K562 (cell line): Measurements from ENCODE around the gene CAVIN1. TPM values are rescaled to one million over a fixed set of nuclear protein-coding genes. Genes with fewer than 3 reads are reported as not detected.

Experiments used
- ATAC-seq: fragments of 200-7000 bp; cut with Tn5 transposase; 3 replicates; pipeline ENCODE4 v1.9.1; 2020; ENCODE audit warnings: moderate library complexity
- BruUV-seq: library from RNA; stranded (reverse); fragments of 400-500 nt; replicated peaks from 2 replicates; lab custom pipeline; 2021; lab: Mats Ljungman, UMichigan
- CTCF ChIA-PET: fragments of 300-600 bp; formaldehyde crosslinking; extraction: SDS; loops from one replicate; lab custom pipeline; 2021; ENCODE audit warnings: low intra/inter-chr PET ratio; lab: Yijun Ruan, JAX
- POLR2A ChIA-PET: fragments of 300-600, 350-650 bp; sonication (Branson Sonifier 250); formaldehyde crosslinking; extraction: SDS; loops from one replicate; lab custom pipeline; 2021; ENCODE audit warnings: antibody characterized with exemption, inconsistent platforms; lab: Yijun Ruan, JAX
- DNase-seq, 4 experiments: peaks; one replicate each; pipeline versions ENCODE4 v3.0.0 to v3.0.0-alpha.2; 2011 to 2018; ENCODE audit warnings: low spot score in 3 of 4, mixed read lengths in 3 of 4; ENCODE audit errors: extremely low read depth in 1 of 4
- FAIRE-seq: peaks from 2 replicates; lab custom pipeline; 2011; peaks lifted over from hg19 to GRCh38; lab: Jason Lieb, UNC
- H2AFZ ChIP-seq: 2 replicates; pipeline ENCODE4 v1.6.0; 2011; ENCODE audit warnings: low read depth, low read length, control low read depth, inconsistent platforms
- H3K27ac ChIP-seq: fragments of 200-600 bp; 3 replicates; pipeline ENCODE4 v1.8.0; 2011; ENCODE audit warnings: low read depth, mild to moderate bottlenecking, control low read depth, inconsistent platforms, low read length, moderate library complexity, mixed read lengths; ENCODE audit errors: extremely low read depth
- H3K27me3 ChIP-seq, 2 experiments: fragments of 300-600 bp in 1 of 2; 2 replicates in 1 of 2; 3 replicates in 1 of 2; pipeline versions ENCODE4 v1.6.0 to v1.8.0; 2011; ENCODE audit warnings: inconsistent platforms in 2 of 2, low read length in 2 of 2, mild to moderate bottlenecking in 1 of 2, mixed read lengths in 1 of 2, moderate library complexity in 1 of 2; ENCODE audit not compliant: control insufficient read depth in 2 of 2, insufficient read depth in 2 of 2
- H3K36me3 ChIP-seq: fragments of 300-600 bp; 3 replicates; pipeline ENCODE4 v1.8.0; 2011; ENCODE audit warnings: mild to moderate bottlenecking, low read length, inconsistent platforms; ENCODE audit not compliant: control insufficient read depth, insufficient read depth
- H3K4me1 ChIP-seq, 2 experiments: fragments of 200-600 bp in 1 of 2; replicated peaks in 1 of 2; 2 replicates in 1 of 2; 3 replicates in 1 of 2; pipeline versions ENCODE4 v1.5.1 to v1.8.0; 2011; ENCODE audit warnings: inconsistent platforms in 2 of 2, low read length in 2 of 2, mild to moderate bottlenecking in 1 of 2, mixed read lengths in 1 of 2, moderate library complexity in 1 of 2; ENCODE audit not compliant: control insufficient read depth in 2 of 2, insufficient read depth in 2 of 2
- H3K4me2 ChIP-seq: 2 replicates; pipeline ENCODE4 v1.6.1; 2011; ENCODE audit warnings: low read length, control low read depth, inconsistent platforms, mixed read lengths; ENCODE audit not compliant: insufficient read depth
- H3K4me3 ChIP-seq: fragments of 200-600 bp; sonication (generic), shearing (Covaris generic); 2 replicates; pipeline ENCODE4 v1.5.1; 2016; ENCODE audit warnings: control low read depth, inconsistent platforms
- H3K79me2 ChIP-seq: fragments of 200-600 bp; 3 replicates; pipeline ENCODE4 v1.8.0; 2011; ENCODE audit warnings: low read length, inconsistent platforms; ENCODE audit not compliant: control insufficient read depth, insufficient read depth
- H3K9ac ChIP-seq, 2 experiments: 2 replicates each; pipeline versions ENCODE4 v1.6.0 to v1.6.1; 2011; ENCODE audit warnings: low read depth in 2 of 2, low read length in 2 of 2, control low read depth in 1 of 2, inconsistent platforms in 1 of 2, mild to moderate bottlenecking in 1 of 2, mixed read lengths in 1 of 2; ENCODE audit not compliant: insufficient read depth in 1 of 2
- H3K9me1 ChIP-seq: one replicate; pipeline ENCODE4 v1.6.0; 2011; ENCODE audit warnings: inconsistent platforms, mild to moderate bottlenecking, low read length, moderate library complexity; ENCODE audit not compliant: control insufficient read depth, insufficient read depth
- H3K9me3 ChIP-seq: replicated peaks from 2 replicates; pipeline ENCODE4 v1.5.1; 2011; ENCODE audit warnings: low read depth, low read length, inconsistent platforms; ENCODE audit not compliant: control insufficient read depth, insufficient read depth
- H4K20me1 ChIP-seq: replicated peaks from 2 replicates; pipeline ENCODE4 v1.6.1; 2011; ENCODE audit warnings: low read length, inconsistent platforms, mixed read lengths; ENCODE audit not compliant: control insufficient read depth, insufficient read depth
- HNRNPL ChIP-seq: fragments of 200-400 bp; formaldehyde crosslinking; IDR thresholded peaks from 2 replicates; pipeline ENCODE4 v1.6.1; 2017; ENCODE audit warnings: low read depth, mild to moderate bottlenecking, low read length
- KDM4B ChIP-seq, 2 experiments: fragments of 450-650 bp in 1 of 2; sonication (generic) in 1 of 2; IDR thresholded peaks; 2 replicates each; pipeline ENCODE4 v1.6.1; 2016 to 2017; ENCODE audit warnings: borderline replicate concordance in 2 of 2, antibody characterized with exemption in 1 of 2, low read depth in 1 of 2, mild to moderate bottlenecking in 1 of 2
- PHF8 ChIP-seq: fragments of 200-600 bp; sonication (generic); IDR thresholded peaks from 2 replicates; pipeline ENCODE4 v1.6.1; 2012; ENCODE audit warnings: mixed run types, mild to moderate bottlenecking, inconsistent platforms, low read length, moderate library complexity, borderline replicate concordance
- PRMT5 ChIP-seq: sonication (generic); formaldehyde crosslinking; IDR thresholded peaks from 2 replicates; pipeline ENCODE4 v1.5.0; 2020; ENCODE audit warnings: missing genetic modification reagents
- SREBF1 ChIP-seq: fragments of 150-350 bp; IDR thresholded peaks from 2 replicates; pipeline ENCODE4 v1.6.1; 2014; ENCODE audit warnings: antibody characterized with exemption, low read depth, low read length, borderline replicate concordance
- TFAM ChIP-seq: fragments of 250-450 bp; sonication (Bioruptor Pico); conservative IDR thresholded peaks from 2 replicates; pipeline ENCODE4 v1.5.0; 2021; ENCODE audit warnings: mild to moderate bottlenecking, moderate library complexity
- WHSC1 ChIP-seq: IDR thresholded peaks from one replicate; pipeline ENCODE4 v1.6.1; 2012; ENCODE audit warnings: low read length, control low read depth, inconsistent platforms
- ZFX ChIP-seq: sonication (generic); formaldehyde crosslinking; IDR thresholded peaks from 2 replicates; pipeline ENCODE4 v1.8.0; 2022; ENCODE audit warnings: mild to moderate bottlenecking, missing genetic modification reagents, moderate library complexity
- ZNF274 ChIP-seq: IDR thresholded peaks from 2 replicates; pipeline ENCODE4 v1.6.1; 2011; ENCODE audit warnings: low read depth, mild to moderate bottlenecking, low read length, moderate library complexity, borderline replicate concordance
- WGBS: fragments of 100-300 bp; shearing (Covaris generic); methylation state at CpG from one replicate; pipeline ENCODE4 v1.1.6; 2016; ENCODE audit warnings: low coverage, mixed read lengths; ENCODE audit not compliant: insufficient coverage; ENCODE audit errors: missing lambda C conversion rate; 5-methylcytosine and 5-hydroxymethylcytosine counted together
- in situ Hi-C: fragments of 300-500 bp; cut with MboI; formaldehyde crosslinking; loops from 4 replicates; pipeline ENCODE4 v1.15.0; 2018; ENCODE audit warnings: inconsistent platforms, mixed read lengths
- intact Hi-C: fragments of 100-400 bp; cut with micrococcal nuclease; formaldehyde crosslinking; loops from 2 replicates; pipeline ENCODE4 v1.14.2; 2022
- polyA plus RNA-seq, 8 experiments: library from polyadenylated mRNA; depleted of rRNA in 4 of 8; stranded (reverse) in 5 of 8; unstranded in 3 of 8; fragments of >200 nt; fragmentation: Nextera tagmentation in 2 of 8; fragmentation: Illumina TruSeq in 1 of 8; extraction: Ambion mirVana in 2 of 8; extraction: Trizol in 1 of 8; gene quantifications; 2 replicates each; pipeline versions ENCODE4 v1.2.1 to v1.2.3, GENCODE V29; 2011 to 2014; ENCODE audit warnings: inconsistent platforms in 1 of 8, missing spikeins in 1 of 8
- total RNA-seq, 7 experiments: library from RNA; depleted of rRNA in 6 of 7; stranded (reverse); fragments of >200 nt in 6 of 7; fragmentation: Illumina TruSeq in 2 of 7; extraction: Trizol in 2 of 7; gene quantifications; 2 replicates each; pipeline versions ENCODE4 v1.2.1 to v1.2.3, GENCODE V29; 2011 to 2021; ENCODE audit warnings: low replicate concordance in 1 of 7
- TF ChIP-seq, protein P1 (sequence below): fragments of 450-650 bp; IDR thresholded peaks from 2 replicates; pipeline ENCODE4 v1.7.0; 2016; ENCODE audit warnings: borderline replicate concordance
- TF ChIP-seq, protein P2 (sequence below), 3 experiments: IDR thresholded peaks in 2 of 3; conservative IDR thresholded peaks in 1 of 3; 2 replicates each; pipeline ENCODE4 v1.5.1; 2011 to 2012; ENCODE audit warnings: low read length in 3 of 3, mild to moderate bottlenecking in 3 of 3, control low read depth in 2 of 3, improper control_type of control experiment in 1 of 3, inconsistent platforms in 1 of 3, low read depth in 1 of 3, mixed read lengths in 1 of 3, moderate library complexity in 1 of 3; ENCODE audit not compliant: insufficient read depth in 2 of 3

CAVIN1 gene
- total and polyA plus RNA-seq, 9 of the 15 experiments (the other 6 are each of a cell fraction or from before 2014, with no cell fraction given): 6.8 to 162 (median 74.5) TPM

DNA sequence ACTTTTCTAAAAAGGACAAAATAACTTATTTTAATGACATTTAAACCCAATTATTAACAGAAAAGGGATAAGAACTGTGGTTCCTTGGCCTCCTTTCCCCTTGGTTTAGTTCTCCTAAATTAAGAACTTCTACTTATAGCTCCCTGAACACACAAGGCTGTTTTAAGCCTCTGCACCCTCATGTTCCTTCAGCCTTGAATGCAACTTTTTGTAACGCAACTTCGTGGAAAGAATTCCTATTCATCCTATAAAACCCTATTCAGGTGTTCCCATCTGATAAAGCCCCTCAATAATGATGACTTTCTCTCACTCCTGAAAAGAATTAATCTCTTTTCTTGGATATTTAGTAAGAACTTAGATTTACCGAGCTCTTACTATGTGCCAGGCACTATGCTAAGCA lies 41.2 kb downstream of the CAVIN1 start (continued):
- TF ChIP-seq PRMT5 (CRISPR knock-in tag) (no peak), ZFX (CRISPR knock-in tag) (no peak), KDM4B (IDR thresholded peaks at IDR 0.05; ENCODE audit: borderline replicate concordance in 2 of 2, low read depth in 1 of 2) (no peak), HNRNPL (no peak)
- TF ChIP-seq, protein P1, sequence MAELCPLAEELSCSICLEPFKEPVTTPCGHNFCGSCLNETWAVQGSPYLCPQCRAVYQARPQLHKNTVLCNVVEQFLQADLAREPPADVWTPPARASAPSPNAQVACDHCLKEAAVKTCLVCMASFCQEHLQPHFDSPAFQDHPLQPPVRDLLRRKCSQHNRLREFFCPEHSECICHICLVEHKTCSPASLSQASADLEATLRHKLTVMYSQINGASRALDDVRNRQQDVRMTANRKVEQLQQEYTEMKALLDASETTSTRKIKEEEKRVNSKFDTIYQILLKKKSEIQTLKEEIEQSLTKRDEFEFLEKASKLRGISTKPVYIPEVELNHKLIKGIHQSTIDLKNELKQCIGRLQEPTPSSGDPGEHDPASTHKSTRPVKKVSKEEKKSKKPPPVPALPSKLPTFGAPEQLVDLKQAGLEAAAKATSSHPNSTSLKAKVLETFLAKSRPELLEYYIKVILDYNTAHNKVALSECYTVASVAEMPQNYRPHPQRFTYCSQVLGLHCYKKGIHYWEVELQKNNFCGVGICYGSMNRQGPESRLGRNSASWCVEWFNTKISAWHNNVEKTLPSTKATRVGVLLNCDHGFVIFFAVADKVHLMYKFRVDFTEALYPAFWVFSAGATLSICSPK: no peak
- TF ChIP-seq, protein P2, sequence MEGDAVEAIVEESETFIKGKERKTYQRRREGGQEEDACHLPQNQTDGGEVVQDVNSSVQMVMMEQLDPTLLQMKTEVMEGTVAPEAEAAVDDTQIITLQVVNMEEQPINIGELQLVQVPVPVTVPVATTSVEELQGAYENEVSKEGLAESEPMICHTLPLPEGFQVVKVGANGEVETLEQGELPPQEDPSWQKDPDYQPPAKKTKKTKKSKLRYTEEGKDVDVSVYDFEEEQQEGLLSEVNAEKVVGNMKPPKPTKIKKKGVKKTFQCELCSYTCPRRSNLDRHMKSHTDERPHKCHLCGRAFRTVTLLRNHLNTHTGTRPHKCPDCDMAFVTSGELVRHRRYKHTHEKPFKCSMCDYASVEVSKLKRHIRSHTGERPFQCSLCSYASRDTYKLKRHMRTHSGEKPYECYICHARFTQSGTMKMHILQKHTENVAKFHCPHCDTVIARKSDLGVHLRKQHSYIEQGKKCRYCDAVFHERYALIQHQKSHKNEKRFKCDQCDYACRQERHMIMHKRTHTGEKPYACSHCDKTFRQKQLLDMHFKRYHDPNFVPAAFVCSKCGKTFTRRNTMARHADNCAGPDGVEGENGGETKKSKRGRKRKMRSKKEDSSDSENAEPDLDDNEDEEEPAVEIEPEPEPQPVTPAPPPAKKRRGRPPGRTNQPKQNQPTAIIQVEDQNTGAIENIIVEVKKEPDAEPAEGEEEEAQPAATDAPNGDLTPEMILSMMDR (IDR thresholded peaks at IDR 0.05 in 2 of 3, conservative IDR thresholded peaks at IDR 0.05 in 1 of 3; ENCODE audit: insufficient read depth in 2 of 3, low read depth in 1 of 3, low read length in 3 of 3): no peak

DNA sequence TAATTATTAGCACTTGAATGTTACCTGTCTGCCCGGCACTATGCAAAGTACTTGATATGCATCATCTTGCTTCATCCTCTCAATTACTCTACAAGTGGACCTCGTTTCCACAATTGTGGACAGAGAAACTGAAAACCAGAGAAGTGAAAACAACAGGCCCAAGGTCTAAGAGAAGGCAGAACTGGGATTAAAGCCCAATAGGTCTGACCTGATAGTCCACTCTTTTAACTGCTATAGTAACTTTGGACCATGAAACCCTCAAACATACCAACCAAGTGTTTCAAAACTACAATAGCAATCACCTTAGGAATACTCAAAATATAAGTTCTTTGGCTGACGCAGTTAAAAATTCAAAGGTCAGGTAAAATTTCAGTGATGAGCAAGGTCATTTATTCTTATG lies 42.1 kb downstream of the CAVIN1 start:
- 95% methylated on average over 3 of the region's 3 CpGs for WGBS
- ATAC-seq: no peak
- H3K27ac ChIP-seq: no peak overlapping the region
- H3K4me1 ChIP-seq: peaks cover 0 to 9% of the 10 kb centered on the region in 2 experiments; a peak in 2 of 5 replicates
- no peaks in the 10 kb centered on the region for H3K27me3 ChIP-seq
- no peak overlapping the region for H3K4me2 ChIP-seq
- in situ Hi-C loops (no loop called here), intact Hi-C loops (no loop called here)
- peaks cover 18% of the 10 kb centered on the region; the same call in 2 of the 3 replicates for H3K36me3 ChIP-seq
- H4K20me1 ChIP-seq: no peaks in the 10 kb centered on the region
- no peaks in the 10 kb centered on the region for H3K9me3 ChIP-seq
- no peak for DNase-seq
- ChIA-PET POLR2A (no interaction called here), CTCF (no interaction called here)
- no peak for TF ChIP-seq SREBF1
- no peak for TF ChIP-seq WHSC1
- TF ChIP-seq PHF8: no peak
- no peak for TF ChIP-seq ZNF274
- TF ChIP-seq TFAM: no peak
- H3K4me3 ChIP-seq: no peak overlapping the region
- no peak overlapping the region for H2AFZ ChIP-seq
- BruUV-seq: no TSS peak
- no peaks in the 10 kb centered on the region for H3K9me1 ChIP-seq
- H3K9ac ChIP-seq: no peak overlapping the region
- FAIRE-seq: no peak
- H3K79me2 ChIP-seq: peaks cover 76% of the 10 kb centered on the region
